Epithelial cell of proximal tubule (primary cell): ENCODE measurements around the gene IZUMO4. TPM values are rescaled to one million over a fixed set of nuclear protein-coding genes. Genes with fewer than 3 reads are reported as not detected.

Source experiments
- DNase-seq: peaks from one replicate; pipeline ENCODE4 v3.0.0-alpha.2; 2011; ENCODE audit warnings: low read depth
- H3K4me3 ChIP-seq: 2 replicates; pipeline ENCODE4 v1.5.1; 2011; ENCODE audit warnings: low read depth, mild to moderate bottlenecking, low read length
- CTCF ChIP-seq: conservative IDR thresholded peaks from 2 replicates; pipeline ENCODE4 v1.5.1; 2012; ENCODE audit warnings: low read depth, mild to moderate bottlenecking, low read length
- total RNA-seq: library from RNA; depleted of rRNA; stranded (reverse); fragments of >200 nt; gene quantifications from 2 replicates; pipeline ENCODE4 v1.2.3, GENCODE V29; 2015

Gene IZUMO4
- total RNA-seq, 1 donor from 2014 or later: 5.2 TPM

DNA sequence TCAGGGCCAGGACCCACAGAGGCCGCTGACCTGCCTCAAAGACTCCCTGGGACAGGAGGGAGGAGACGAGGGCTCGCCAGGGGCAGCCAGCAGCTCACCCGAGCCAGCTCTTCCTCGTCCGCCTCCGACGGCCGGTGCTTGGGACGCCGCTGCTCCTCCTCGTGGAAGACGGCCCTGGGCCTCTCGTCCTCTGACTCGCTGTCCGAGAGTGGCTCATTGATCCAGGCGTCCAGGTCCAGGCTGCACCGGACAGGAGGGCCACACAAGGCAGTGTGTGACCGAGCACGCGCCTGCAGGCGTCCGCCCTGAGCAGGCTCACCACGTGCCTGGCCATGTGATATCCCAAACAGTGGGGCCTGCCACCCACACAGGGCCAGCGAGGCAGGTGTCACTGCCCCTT is 19.8 kb downstream of the IZUMO4 start:
- DNase-seq: no peak
- H3K4me3 ChIP-seq: no peak overlapping the region
- no peak for TF ChIP-seq CTCF

- TF ChIP-seq CTCF: no peak
- H3K4me3 ChIP-seq: no peak overlapping the region
- DNase-seq: no peak
These were observed 20.7 kb downstream of the IZUMO4 start for GRCh38 chr19:2117215-2117960.

DNA sequence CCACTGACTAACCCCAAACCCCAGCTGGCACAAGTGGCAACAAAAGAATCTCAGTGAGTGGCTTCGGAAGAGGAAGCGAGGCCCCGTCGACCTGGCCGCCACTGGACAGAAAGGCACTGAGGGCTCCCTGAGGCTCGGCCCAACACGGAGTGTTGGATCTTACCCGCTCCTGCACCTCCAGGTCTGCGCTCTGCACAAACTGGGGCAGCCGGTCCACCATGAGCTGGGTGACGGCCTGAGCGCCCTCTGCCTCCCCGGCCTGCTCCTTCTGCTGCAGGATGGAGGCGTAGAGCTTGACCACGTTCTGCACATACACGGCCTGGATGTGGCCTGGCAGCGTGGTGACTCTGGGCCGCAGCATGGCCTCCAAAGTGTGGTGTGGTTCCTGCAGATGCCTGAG is 21.7 kb downstream of the IZUMO4 start:
- no peak overlapping the region for H3K4me3 ChIP-seq
- no peak for TF ChIP-seq CTCF
- no peak for DNase-seq

DNA sequence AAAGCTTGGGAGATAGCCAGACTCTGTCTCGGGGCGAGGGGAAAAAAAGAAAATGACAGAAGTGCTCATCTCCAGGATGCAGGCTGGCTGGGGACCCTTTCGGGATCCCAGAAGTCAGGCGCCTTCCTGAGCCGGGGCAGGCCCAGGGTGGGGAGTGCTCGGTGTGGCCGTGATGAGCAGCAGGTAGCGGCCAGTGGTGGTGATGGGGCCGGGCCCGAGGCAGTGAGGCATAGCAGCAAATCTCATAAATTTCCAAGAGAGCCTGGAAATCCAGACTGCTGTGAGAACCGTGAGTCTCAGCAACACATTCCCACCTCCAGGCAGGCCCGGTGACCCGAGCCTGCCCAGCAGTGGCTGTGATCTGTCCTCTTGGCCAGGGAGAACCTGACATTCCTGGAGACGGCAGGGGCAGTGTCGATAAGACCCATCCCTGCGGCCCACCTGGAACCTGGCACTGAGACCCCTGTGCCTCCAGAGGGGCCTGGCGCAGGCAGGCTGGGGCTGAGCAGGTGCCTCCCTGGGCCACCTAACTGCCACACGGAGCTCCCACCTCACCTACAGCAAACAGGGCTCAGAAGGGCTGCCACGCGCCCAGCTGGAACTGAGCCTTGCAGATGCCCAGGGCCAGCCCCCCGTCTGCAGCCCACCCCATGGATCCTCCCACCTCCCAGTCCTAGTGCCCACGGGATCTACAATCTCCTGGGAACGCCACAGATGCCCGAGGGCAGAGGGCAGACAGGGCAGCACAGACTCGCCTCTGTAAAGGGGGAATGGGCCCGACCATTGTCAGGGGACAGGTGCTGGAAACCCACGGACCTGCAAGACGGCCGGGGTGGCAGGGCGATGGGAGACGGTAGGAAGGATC is 23.4 kb downstream of the IZUMO4 start:
- no peak for DNase-seq
- TF ChIP-seq CTCF: no peak
- H3K4me3 ChIP-seq: no peak overlapping the region

DNA sequence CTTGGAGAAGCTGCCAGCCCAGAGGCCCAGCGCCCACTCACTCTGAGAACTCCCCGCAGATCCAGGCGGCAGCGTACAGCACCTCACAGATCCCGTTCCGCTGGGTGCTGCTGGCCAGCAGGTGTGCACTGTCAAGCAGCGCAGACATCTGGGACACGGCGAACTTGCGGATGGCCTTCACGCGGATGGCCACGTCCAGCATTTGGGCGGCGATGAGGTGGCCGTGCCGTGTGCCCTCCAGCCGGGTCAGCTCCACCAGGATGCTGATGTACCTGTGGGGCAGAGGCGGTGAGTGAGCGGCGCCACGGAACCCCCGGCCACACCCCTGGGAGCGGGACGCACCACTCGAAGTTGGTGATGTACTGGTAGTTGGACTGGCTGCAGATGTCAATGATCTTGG is 24.1 kb downstream of the IZUMO4 start:
- no peak for DNase-seq
- no peak overlapping the region for H3K4me3 ChIP-seq
- no peak for TF ChIP-seq CTCF

- TF ChIP-seq CTCF: no peak
- no peak for DNase-seq
- H3K4me3 ChIP-seq: no peak overlapping the region
These were observed 24.8 kb downstream of the IZUMO4 start for GRCh38 chr19:2121416-2122051.
